Tibial nerve (tissue), 3 donors: ENCODE data around the gene SCRN1.

Source experiments
- POLR2A ChIP-seq, 2 donors: fragments of 450-650 bp; IDR thresholded peaks; one replicate each; pipeline ENCODE4 v1.6.1; 2017; ENCODE audit warnings: antibody characterized with exemption in 2 of 2, mild to moderate bottlenecking in 2 of 2, moderate library complexity in 2 of 2
- TF ChIP-seq, protein P1 (sequence below), 5 experiments: fragments of 200-600 bp in 3 of 5; fragments of 450-650 bp in 2 of 5; sonication (generic) in 3 of 5; IDR thresholded peaks; one replicate each; pipeline ENCODE4 v1.5.1; 2016 to 2019; ENCODE audit warnings: antibody characterized with exemption in 5 of 5, mild to moderate bottlenecking in 3 of 5, moderate library complexity in 2 of 5

DNA sequence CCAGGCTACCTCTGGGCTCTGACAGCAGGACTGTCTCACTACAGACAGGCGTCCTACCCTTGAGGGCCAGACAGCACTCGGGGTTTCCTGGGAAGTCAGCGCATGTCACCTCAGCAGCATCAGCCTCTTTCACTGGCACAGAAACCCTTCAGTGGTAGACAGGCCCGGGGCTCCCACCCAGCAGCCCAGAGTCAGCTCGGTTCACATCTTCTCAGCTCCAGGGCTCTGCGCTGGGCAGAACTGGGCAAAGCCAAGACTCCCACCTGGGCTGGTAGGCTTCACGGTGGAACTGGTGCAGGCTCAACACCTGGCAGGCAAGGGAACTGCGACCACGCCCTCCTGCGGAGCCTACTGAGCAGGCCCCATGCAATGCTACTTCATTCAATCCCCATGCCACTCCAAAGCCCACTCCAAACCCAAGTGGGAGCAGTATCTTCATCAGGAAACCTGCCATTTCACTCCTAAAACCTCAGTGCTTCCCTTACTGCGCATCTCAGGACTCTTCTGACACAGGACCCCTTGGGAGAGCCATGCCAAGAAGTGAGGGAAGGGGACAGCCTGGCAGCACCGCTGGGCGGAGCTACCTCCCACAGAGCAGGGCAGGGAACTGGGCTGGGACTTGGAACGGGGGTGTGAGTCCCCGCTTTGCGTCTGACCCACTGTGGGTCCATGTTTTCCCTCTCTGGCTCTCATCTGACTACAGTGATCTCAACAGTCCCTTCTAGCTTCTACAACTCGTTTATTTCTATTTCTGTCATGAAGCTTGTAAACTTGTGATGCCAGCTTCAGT is 60.4 kb downstream of the SCRN1 start:
- TF ChIP-seq, protein P1, sequence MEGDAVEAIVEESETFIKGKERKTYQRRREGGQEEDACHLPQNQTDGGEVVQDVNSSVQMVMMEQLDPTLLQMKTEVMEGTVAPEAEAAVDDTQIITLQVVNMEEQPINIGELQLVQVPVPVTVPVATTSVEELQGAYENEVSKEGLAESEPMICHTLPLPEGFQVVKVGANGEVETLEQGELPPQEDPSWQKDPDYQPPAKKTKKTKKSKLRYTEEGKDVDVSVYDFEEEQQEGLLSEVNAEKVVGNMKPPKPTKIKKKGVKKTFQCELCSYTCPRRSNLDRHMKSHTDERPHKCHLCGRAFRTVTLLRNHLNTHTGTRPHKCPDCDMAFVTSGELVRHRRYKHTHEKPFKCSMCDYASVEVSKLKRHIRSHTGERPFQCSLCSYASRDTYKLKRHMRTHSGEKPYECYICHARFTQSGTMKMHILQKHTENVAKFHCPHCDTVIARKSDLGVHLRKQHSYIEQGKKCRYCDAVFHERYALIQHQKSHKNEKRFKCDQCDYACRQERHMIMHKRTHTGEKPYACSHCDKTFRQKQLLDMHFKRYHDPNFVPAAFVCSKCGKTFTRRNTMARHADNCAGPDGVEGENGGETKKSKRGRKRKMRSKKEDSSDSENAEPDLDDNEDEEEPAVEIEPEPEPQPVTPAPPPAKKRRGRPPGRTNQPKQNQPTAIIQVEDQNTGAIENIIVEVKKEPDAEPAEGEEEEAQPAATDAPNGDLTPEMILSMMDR (IDR thresholded peaks at IDR 0.05): no peak
- TF ChIP-seq POLR2A (IDR thresholded peaks at IDR 0.05): no peak
